HUES64 (cell line): ENCODE measurements around the gene CACNA1C.

Source experiments
- H3K27ac ChIP-seq: 2 replicates; pipeline ENCODE4 v1.7.0; 2013; ENCODE audit warnings: low read depth, low read length, inconsistent platforms
- H3K27me3 ChIP-seq: 2 replicates; pipeline ENCODE4 v1.6.1; 2013; ENCODE audit warnings: mild to moderate bottlenecking, low read length; ENCODE audit not compliant: insufficient read depth
- H3K36me3 ChIP-seq: 2 replicates; pipeline ENCODE4 v1.6.1; 2013; ENCODE audit warnings: mild to moderate bottlenecking, low read length; ENCODE audit not compliant: insufficient read depth
- H3K4me1 ChIP-seq: 2 replicates; pipeline ENCODE4 v1.6.1; 2013; ENCODE audit warnings: mild to moderate bottlenecking, low read length, moderate library complexity; ENCODE audit not compliant: insufficient read depth
- H3K4me3 ChIP-seq: 2 replicates; pipeline ENCODE4 v1.5.1; 2013; ENCODE audit warnings: mild to moderate bottlenecking, low read length, moderate library complexity
- H3K9ac ChIP-seq: 2 replicates; pipeline ENCODE4 v1.6.1; 2013; ENCODE audit warnings: mild to moderate bottlenecking, low read depth, low read length
- H3K9me3 ChIP-seq: 2 replicates; pipeline ENCODE4 v1.6.1; 2013; ENCODE audit warnings: low read depth, low read length; ENCODE audit not compliant: insufficient read depth
- WGBS: fragments of 150-250, 120-280 bp; methylation state at CpG from one replicate; pipeline ENCODE4 v1.1.7; 2013; ENCODE audit warnings: missing lambda C conversion rate; 5-methylcytosine and 5-hydroxymethylcytosine counted together

CACNA1C gene

DNA sequence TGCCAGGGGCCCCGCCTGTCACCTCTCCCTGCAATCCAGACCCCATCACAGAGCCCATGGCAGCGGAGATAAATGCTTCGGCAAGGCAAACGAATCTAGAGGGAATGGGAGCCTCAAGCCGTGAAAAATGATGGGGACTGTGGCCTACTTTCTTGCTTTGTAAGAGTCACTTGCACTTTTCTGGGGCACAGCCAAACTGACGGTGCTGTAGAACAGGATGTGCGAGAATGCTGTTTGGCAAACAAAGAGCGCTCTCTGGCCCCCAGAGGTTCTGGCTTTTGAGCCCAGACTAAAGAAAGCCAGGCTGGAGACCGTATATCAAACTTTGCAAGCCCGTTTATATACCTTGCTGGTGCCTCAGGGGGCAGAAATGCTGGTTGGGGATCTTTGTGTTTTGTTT lies 108.7 kb downstream of the CACNA1C start:
- Histone ChIP-seq H3K9me3 (no peaks in the 10 kb centered on the region), H3K4me3 (no peak overlapping the region), H3K27me3 (no peaks in the 10 kb centered on the region), H3K27ac (no peak overlapping the region), H3K9ac (no peak overlapping the region), H3K4me1 (no peaks in the 10 kb centered on the region), H3K36me3 (no peaks in the 10 kb centered on the region)
- 89% methylated on average over 10 of the region's 10 CpGs for WGBS

DNA sequence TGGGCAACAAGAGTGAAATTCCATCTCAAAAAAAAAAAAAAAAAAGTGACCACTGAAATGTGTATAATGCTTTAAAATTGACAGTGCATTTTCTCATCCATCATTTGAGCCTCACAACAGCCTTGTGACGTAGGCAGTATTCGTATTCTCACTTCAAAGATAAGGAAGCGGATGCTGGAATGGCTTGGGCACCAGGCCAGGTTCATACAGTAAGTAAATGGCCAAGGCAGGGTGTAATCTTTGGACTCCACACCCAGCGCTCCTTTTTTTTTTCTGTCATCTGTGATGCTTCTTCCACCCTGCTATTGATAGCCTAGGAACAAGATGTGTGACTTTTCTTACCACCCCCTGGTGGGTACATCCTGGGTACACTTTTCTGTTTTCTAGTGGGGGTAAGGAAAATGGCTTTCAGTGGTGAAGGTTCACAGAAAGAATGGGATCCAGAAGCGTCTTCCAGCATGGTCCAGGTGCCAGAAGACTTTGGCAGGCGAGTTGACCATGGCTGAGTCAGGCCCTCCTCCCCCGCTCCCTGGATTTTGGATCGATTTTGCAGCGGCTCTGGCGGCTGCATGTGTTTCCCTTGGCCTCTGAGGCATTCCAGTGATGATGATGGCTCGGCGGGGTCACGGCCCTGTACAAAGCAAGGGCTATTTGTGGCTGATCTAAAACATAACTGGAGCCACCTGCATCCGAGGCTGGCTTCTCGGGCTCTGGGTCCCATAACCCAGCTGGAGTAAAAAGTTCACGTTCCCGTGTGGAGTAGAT lies 110.6 kb downstream of the CACNA1C start:
- Histone ChIP-seq H3K9me3 (peaks cover 11% of the 10 kb centered on the region; the same call in 1 of the 2 replicates), H3K36me3 (no peaks in the 10 kb centered on the region), H3K27ac (no peak overlapping the region), H3K4me3 (no peak overlapping the region), H3K9ac (no peak overlapping the region), H3K27me3 (no peaks in the 10 kb centered on the region), H3K4me1 (no peaks in the 10 kb centered on the region)
- WGBS: 92% methylated on average over 17 of the region's 17 CpGs

DNA sequence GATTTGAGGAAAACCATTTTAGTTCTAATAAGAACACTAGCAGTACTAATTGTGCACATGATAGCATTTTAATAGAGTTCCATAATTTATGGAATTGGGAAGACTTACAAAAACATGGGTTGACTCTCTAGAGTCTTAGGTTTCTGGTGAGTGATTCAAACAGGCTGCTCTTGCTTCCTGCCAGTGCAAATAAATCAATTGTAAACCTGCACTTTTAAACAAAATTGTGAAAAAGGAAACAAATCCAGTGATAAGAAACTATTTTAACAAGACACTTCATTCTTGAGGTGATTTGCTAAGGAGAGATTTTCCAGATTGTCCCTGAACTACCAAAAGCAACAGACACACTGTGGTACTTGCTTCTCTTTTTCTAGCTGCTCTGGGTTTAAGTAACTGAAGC lies 112.2 kb downstream of the CACNA1C start:
- Histone ChIP-seq H3K27ac (no peak overlapping the region), H3K9me3 (peaks cover 11% of the 10 kb centered on the region; the same call in 1 of the 2 replicates), H3K4me1 (no peaks in the 10 kb centered on the region), H3K4me3 (no peak overlapping the region), H3K36me3 (no peaks in the 10 kb centered on the region), H3K9ac (no peak overlapping the region), H3K27me3 (no peaks in the 10 kb centered on the region)

DNA sequence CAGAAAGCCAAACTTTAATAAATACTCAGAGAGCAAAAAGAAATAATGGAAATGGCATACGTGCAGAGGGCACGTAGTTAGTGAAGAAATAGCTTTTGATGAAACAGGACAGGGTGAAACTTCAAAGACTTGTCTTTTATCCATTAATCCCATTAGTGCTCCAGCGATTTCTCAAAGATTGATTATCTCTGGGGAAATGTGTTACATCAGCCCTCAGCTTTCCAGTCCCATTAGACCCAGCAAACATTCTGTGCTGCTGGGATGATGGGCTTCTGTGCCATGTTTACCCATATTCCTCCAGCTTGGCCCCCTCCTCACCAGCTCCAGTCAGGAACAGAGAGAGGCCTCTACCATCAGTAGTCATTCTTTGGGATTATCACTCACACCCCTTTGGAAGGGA lies 113.1 kb downstream of the CACNA1C start:
- Histone ChIP-seq H3K27me3 (no peaks in the 10 kb centered on the region), H3K36me3 (no peaks in the 10 kb centered on the region), H3K4me3 (no peak overlapping the region), H3K27ac (no peak overlapping the region), H3K9ac (no peak overlapping the region), H3K4me1 (no peaks in the 10 kb centered on the region), H3K9me3 (peaks cover 11% of the 10 kb centered on the region; the same call in 1 of the 2 replicates)
- 98% methylated on average over 3 of the region's 3 CpGs for WGBS

DNA sequence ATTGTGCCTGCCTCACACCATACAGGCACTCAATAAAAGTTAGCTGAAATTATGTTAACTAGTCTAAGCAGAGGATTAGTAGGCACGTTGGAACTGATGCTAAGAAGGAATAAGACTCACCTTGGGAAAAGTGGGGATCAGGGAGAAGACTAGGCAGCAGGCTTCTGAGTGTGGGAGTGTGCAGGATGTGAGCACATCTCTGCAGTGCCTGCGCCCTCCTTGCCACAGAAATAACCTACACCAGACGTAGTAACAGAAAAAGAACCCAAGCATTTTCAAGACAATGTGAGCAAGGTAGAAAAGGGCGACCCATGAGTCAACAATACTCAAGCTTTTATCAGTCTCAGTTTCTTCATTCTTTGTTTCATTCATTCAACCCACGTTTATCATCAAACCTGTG lies 113.9 kb downstream of the CACNA1C start:
- Histone ChIP-seq H3K9ac (no peak overlapping the region), H3K4me1 (no peaks in the 10 kb centered on the region), H3K27me3 (no peaks in the 10 kb centered on the region), H3K27ac (no peak overlapping the region), H3K36me3 (no peaks in the 10 kb centered on the region), H3K9me3 (peaks cover 11% of the 10 kb centered on the region; the same call in 1 of the 2 replicates), H3K4me3 (no peak overlapping the region)
- 75% methylated on average over 4 of the region's 5 CpGs for WGBS

DNA sequence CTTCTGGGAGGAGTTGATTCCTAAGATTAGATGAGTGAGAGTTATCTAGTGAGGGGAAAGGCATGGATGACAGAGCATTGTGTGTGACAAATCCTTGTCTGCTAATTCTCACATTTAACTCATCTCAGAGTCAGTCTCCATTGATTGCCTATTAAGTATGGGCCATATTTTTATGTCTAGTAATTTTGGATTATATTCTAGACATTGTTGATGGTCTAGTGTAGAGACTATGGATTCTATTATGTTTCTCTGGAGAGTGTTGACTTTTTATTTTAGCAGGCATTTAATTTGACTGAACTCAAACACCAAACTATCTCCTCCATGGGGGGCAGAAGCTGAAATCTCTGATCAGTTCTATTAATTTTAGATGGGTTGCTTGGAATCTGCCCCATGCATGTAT lies 114.4 kb downstream of the CACNA1C start:
- Histone ChIP-seq H3K9me3 (peaks cover 11% of the 10 kb centered on the region; the same call in 1 of the 2 replicates), H3K27me3 (no peaks in the 10 kb centered on the region), H3K4me3 (no peak overlapping the region), H3K4me1 (no peaks in the 10 kb centered on the region), H3K9ac (no peak overlapping the region), H3K36me3 (no peaks in the 10 kb centered on the region), H3K27ac (no peak overlapping the region)

DNA sequence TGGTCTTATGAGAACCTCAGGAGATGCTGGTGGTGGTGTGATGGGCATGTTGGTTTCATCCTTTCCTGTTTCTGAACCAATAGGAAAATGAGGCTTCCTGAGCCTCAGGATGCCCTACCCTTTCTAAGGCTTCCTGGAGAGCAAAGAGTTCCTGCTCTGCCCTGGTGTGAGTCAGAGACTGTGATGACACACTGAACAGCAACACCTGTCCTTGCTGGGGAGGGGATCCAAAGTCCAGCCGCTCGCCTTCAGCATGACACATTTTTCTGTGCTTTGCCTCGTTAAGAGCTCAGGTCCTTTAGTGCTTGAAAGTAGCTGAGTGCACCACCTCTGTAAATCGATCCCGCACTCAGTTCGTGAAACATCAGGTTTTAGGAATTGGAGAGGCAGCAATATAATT lies 116.0 kb downstream of the CACNA1C start:
- Histone ChIP-seq H3K9ac (no peak overlapping the region), H3K9me3 (peaks cover 11% of the 10 kb centered on the region; the same call in 1 of the 2 replicates), H3K27me3 (no peaks in the 10 kb centered on the region), H3K36me3 (no peaks in the 10 kb centered on the region), H3K4me3 (no peak overlapping the region), H3K27ac (no peak overlapping the region), H3K4me1 (no peaks in the 10 kb centered on the region)
- 93% methylated on average over 6 of the region's 6 CpGs for WGBS

DNA sequence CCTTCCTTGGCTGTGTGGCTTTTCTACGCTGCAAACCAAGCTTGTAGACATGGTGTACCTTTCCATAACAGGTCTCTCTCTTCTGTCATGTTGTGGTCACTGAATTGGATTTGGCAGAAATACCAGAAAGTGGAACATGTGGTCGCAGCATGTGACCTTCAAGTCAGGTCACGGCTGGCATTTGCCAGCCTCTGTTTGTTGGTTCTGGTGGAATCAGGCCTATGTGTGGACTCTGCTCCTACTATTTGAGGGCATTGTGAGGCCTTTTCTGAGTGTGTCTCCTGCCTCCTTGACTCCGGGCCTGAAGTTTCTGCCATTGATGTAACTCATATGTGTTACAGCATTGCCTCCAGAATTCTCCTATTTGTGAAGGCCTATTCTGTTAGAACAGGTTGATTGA lies 116.7 kb downstream of the CACNA1C start:
- Histone ChIP-seq H3K9me3 (peaks cover 11% of the 10 kb centered on the region; the same call in 1 of the 2 replicates), H3K4me3 (no peak overlapping the region), H3K4me1 (no peaks in the 10 kb centered on the region), H3K27ac (no peak overlapping the region), H3K9ac (no peak overlapping the region), H3K27me3 (no peaks in the 10 kb centered on the region), H3K36me3 (no peaks in the 10 kb centered on the region)
- WGBS: 93% methylated on average over 4 of the region's 4 CpGs

DNA sequence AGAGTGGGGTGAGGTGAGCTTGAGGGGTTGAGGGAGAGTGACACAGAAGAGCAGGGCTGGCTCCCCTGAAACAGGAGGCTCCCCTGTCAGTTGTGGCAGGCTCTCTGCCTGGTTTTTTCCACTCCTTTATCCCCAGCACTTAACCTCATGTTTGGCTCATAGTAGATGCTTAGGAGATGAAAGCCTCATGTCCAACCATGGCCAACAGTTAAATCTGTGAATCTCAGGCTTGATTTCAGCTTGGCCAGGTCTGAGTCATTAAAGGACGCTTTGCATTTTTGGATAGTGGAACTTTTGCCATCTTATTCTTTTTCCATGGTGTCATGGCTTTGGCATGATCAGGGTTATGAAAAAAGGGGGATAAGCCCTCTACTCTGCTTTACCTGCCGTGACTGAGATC lies 117.2 kb downstream of the CACNA1C start:
- H3K36me3 ChIP-seq: no peaks in the 10 kb centered on the region
- H3K4me1 ChIP-seq: no peaks in the 10 kb centered on the region
- H3K9me3 ChIP-seq: peaks cover 11% of the 10 kb centered on the region; the same call in 1 of the 2 replicates
- H3K4me3 ChIP-seq: no peak overlapping the region
- H3K9ac ChIP-seq: no peak overlapping the region
- H3K27ac ChIP-seq: no peak overlapping the region
- WGBS: 90% methylated on average over 2 of the region's 2 CpGs
- no peaks in the 10 kb centered on the region for H3K27me3 ChIP-seq

DNA sequence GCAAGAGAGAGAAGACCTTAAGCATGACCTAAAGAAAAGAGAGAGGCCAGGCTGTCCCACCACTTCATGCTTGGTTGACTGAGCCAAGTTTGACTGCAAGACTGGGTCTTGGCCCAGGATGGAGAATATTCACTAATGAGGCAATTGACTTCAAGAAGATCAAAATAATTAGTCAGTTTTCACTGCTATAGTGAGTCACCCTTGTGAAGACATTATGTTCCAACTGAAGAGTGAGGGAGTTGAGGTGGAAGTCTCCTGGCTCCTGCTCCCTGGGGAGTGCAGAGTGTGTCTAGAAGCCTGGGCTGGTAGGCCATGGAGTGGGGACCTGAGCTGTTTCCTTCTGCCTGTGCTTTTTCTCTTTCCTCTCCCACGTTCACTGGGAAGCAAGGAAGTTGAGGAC lies 117.6 kb downstream of the CACNA1C start:
- Histone ChIP-seq H3K4me3 (no peak overlapping the region), H3K27ac (no peak overlapping the region), H3K9me3 (peaks cover 11% of the 10 kb centered on the region; the same call in 1 of the 2 replicates), H3K27me3 (no peaks in the 10 kb centered on the region), H3K9ac (no peak overlapping the region), H3K36me3 (no peaks in the 10 kb centered on the region), H3K4me1 (no peaks in the 10 kb centered on the region)
- 100% methylated on average over 1 of the region's 1 CpG for WGBS

DNA sequence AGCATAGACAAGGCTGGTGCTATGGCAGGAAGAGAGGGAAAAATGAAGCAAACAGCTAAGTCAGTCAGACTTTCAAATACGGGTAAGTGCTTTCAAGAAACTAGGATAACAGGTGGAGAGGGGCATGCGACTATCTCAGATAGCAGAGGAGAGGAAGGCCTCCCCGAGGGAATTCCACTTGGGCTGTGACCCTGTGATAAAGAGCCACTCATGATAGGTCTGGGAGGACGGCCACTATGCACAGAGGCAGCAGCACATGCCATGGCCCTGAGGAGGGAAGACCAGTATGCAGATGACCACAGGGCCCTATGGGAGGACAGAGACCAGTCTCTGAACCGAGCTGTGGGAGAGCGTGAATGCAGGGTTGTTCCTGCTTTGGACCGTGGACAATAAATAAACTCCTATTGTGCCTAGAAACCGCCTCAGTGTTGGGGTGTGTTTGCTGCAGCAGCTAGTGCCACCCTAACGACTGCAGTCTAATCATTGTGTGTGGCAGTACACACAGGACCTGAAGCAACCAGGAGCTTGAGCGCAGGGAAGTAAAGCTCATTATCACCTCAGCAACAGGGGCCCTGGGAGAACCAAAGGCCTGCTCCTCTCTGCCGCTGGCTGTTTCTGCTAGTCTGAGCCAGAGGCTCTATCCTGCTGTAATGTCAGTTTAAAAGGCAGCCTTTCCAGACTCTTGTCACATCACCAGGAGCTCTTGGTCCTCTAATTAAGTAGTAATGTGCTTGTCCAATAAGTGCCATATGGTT lies 119.1 kb downstream of the CACNA1C start:
- Histone ChIP-seq H3K4me3 (no peak overlapping the region), H3K27ac (no peak overlapping the region), H3K4me1 (no peaks in the 10 kb centered on the region), H3K9ac (no peak overlapping the region), H3K9me3 (peaks cover 9% of the 10 kb centered on the region; the same call in 1 of the 2 replicates), H3K27me3 (no peaks in the 10 kb centered on the region), H3K36me3 (no peaks in the 10 kb centered on the region)
- WGBS: 86% methylated on average over 11 of the region's 11 CpGs
